Muscle of arm (tissue), 12 donors: ENCODE data around the gene WWOX. TPM values are rescaled to one million over a fixed set of nuclear protein-coding genes. Genes with fewer than 3 reads are reported as not detected.
"Not testable (repeated sequence)": the region's sequence is repeated elsewhere in the genome, so short reads cannot be mapped to it uniquely, and the experiment has no call there.

ENCODE experiments used
- DNase-seq: peaks from one replicate; pipeline ENCODE4 v3.0.0-alpha.2; 2013
- polyA plus RNA-seq, 12 donors: library from polyadenylated mRNA; unstranded; fragments of 120-200 nt; gene quantifications; one replicate each; pipeline ENCODE4 v1.2.1, GENCODE V29; 2013; ENCODE audit not compliant: insufficient read length in 12 of 12

Gene WWOX
- polyA plus RNA-seq, 12 donors: 7.4 to 17.2 (median 10.9) TPM; not detected in 2

DNA sequence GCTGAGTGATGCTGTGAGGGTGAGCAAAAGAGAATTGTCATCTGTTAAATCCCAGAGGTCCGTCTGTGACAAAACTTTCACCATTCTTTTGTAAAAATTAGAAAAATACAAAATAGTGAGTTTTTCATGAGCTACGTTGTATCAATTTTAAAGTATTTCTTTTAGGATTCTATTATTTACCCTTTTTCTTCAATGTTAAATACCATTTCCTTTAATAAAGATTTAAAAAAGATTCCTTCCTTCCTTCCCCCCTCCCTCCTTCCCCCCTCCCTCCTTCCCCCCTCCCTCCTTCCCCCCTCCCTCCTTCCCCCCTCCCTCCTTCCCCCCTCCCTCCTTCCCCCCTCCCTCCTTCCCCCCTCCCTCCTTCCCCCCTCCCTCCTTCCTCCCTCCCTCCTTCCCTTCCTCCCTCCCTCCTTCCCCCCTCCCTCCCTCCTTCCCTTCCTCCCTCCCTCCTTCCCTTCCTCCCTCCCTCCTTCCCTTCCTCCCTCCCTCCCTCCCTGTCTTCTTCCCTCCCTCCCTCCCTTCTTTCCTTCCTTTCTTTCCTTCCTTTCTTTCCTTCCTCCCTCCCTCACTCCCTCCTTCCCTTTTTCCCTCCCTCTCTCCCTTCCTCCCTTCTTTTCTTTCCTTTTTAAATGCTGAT, 505.1 kb downstream of the WWOX start:
- DNase-seq: not testable (repeated sequence)

DNA sequence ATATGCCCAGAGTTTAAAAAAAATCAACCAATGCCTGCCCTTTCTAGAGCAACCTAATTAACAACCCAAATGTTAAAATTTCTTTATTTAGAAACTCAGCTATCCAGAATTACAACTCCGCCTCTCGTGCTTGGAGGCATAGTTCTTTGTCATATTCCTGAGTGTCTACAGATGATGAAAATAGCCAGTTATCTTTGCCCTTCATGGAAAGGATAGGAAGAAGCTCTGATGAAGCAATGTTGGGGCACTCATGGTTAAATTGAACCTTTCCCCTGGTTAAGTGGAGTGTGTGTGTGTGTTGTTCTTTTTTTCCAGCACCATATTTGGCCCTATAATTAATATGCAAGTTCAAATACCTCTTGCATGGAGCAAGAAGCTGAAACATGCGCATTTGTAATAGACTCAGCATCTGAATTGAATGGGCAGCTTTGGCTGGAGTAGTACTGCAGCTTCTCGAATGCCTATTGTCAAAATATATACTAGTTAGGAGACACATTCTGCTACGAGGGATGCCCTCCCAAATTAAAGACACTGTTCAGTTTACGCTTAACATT, 506.2 kb downstream of the WWOX start:
- no peak for DNase-seq

DNA sequence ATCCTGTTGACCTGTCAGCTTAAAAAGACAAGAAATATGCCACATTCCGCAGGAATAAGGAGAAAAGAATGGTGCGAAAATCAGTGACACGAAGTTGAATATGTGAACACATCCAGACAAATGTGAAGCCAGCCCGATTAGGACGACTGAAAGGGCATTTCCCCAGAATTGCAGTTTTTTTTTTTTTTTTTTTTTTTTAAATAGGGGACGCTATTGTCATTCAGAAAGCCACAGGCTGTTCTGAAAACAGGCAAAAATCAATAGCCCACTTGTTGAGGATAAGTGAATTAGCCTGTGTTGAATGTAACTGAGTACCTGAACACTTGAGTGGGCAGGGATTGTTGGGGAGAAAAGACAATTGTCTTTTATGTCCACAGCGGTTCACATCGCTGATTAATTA, 507.1 kb downstream of the WWOX start:
- no peak for DNase-seq

DNA sequence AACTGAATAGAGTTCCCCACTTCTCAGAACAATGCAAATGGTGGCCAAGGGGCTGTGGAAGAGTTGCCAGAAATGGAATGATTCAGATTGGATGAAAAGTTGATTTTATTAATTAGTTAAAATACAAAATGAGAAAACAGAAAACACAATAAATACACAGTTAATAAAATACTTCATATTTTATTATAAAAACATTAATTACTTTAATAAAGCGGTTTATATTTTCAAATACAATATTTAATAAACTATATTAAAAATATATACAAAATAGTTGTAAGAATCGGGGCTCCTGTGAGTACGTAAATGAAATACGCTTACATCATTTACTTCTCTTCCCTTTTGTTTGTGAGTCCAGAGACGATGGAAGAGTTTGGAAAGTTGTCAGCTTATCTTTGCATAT, 507.6 kb downstream of the WWOX start:
- DNase-seq: no peak

DNA sequence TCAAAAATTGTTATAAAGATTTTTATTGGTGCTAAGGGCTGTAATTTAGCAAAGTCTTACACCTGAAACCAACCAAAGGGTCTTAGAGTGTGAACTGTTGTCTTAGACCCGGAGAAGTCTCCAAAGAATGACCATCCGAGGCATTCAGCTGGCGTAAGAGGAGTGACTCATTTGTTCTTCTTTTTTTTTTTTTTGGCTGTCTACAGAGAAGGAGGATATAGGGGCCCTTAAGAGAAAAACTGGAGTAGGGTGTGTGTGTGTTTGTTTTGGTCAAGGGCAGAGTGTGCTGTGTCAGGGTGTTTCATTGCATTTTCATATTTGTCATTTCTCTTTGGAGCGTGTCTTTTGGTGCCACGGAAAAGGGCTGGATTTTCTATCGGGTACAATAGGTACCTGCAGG, 508.0 kb downstream of the WWOX start:
- no peak for DNase-seq

DNA sequence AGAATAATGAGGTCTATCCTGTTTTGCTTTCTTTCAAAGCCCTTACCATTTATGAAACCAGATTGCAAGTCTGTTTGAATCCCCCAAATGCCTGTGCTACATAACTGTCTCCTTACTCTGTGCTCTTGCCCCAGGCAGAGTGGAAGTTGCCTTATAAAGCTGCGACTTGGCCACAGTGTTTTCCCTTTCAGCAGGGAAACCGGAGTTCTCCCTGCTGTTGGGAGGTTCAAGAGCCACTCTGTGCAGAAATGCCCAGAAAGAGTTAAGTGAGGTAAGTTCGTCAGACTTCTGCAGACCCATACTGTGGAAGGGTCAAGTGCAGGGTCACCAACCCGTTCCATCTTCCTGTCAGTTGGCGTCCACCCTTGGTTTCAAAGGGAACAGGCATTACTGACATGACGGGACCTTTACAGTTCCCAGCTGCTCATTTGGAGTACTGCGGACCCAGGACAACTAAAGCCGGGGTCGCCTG, 508.9 kb downstream of the WWOX start:
- DNase-seq: no peak

DNA sequence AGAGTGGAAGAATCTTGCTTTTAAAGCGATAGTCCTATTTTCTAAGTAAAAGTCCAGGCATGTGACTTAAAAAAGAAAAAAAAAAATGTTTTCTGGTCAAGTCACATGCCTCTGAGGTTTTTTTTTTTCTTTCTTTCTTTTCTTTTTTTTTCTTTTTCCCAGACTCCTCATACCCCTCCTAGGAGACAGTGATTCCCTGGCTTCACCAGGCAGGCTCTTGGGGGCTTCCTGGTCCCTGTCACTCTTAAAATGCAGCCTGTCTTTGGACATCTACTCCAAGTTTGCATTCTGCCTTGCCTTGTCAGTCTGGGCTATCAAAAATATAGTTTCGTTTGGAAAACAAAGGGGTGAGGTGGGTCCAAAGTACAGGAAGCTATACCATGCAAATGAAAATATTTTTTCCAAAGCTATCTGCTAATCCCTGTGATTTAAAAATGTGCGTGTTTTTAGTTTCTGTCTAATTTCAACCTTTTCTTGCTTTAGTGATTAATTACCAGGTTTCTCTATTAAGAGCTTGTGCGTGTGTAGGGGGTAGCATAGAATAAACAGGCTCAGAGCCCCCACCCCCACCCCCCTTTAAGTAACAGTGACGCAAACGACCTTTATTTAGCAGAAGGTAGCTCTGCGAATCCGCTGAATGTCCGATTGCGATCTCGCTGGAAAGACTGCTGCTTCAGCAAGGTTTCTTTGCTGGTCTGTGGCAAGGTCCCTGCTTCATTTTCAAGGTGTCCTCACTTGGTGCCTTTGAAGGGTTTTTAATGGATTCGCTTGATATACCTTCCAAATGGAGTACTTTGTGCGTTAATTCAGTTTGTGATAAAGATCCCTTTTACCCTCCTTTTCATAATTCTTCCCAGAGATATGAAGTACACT, 510.2 kb downstream of the WWOX start:
- DNase-seq: no peak

DNA sequence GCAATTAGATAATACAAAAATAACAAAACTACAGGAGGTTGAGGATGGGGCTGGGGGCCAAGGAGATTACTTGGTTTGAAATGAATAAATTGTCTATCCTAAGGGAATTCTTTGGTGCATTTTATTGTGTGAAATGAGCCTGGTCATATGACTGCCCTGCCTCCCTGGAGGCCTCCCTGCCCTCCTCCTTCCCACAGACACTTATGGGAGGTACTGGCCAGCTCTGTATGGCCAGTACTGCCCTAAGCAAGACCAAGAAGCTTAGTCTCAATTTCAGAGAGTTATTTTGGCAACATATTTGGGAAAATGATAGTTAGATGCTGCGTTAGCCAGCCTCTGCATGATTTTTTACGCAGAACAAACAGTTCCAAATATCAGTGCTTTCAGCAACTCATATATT, 511.9 kb downstream of the WWOX start:
- no peak for DNase-seq

DNA sequence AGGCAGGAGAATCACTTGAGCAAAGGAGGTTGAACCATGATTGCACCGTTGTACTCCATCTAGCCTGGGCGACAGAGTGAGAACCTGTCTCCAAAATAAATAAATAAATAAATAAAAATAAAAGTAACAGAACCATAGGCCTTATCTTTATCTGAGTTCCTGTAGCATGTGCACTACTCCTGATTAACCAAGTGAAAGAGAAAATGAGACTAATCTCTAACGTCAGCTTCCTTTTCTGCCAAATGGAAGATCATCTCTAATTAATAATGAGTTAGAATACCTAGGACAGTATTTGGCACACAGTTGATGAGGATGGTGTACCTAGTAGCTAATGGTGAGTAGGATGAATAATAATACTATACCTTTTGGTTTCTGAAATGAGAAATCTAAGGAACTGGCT, 520.4 kb downstream of the WWOX start:
- DNase-seq: no peak

DNA sequence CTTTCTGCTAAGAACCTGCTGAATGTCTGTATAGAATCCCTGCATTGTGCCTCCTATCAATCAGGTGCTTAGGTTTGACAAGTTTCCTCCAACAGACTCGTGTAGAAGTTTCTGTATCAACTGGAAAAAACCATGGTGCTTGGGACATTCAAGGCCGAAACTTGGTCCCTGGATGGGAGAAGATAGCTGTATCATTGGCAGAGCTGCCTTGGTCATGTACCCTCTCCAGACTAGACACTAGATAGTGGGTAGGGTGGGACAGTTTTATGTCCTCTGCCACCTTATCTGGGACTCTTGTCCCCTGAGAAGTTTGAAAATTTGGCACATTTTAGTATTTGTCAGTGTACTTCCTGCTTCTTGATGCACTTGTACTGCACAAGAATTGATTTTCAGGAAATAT, 520.8 kb downstream of the WWOX start:
- no peak for DNase-seq

DNA sequence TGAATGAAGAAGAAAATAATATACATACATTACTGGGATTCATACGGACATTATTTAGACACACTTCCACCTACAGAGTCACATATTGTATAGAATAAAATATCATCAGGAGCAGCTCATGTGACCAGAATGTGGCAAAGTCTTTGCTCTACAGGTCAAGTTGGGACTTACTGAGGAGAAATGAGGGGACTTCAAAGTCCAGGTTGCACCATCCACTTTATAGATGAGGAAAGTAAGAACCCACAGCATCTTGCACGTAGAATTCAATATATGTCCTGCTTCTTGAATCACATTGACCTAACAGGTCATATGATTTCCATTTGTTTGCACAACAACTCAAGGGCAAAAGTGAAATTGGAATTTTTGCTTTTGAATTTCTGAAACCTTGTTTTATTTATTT, 524.3 kb downstream of the WWOX start:
- DNase-seq: no peak

DNA sequence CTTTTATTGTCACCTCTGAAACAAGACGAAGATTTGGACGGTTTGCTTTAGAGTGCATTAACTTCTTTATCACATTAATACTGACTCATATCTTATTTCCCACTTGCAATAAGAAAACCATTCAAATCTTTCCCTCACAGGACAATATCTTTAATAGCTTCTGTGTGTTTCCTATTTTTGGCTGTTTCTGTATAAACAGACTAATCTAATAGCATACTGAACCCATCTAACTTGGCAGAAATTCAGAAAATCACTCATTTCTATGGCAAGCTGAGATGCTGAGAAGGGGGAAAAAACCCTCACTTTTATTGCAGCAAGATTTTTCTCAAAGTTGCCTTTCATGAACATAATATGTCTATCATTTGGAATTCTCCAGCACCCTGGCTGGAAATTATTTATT, 524.9 kb downstream of the WWOX start:
- no peak for DNase-seq

DNA sequence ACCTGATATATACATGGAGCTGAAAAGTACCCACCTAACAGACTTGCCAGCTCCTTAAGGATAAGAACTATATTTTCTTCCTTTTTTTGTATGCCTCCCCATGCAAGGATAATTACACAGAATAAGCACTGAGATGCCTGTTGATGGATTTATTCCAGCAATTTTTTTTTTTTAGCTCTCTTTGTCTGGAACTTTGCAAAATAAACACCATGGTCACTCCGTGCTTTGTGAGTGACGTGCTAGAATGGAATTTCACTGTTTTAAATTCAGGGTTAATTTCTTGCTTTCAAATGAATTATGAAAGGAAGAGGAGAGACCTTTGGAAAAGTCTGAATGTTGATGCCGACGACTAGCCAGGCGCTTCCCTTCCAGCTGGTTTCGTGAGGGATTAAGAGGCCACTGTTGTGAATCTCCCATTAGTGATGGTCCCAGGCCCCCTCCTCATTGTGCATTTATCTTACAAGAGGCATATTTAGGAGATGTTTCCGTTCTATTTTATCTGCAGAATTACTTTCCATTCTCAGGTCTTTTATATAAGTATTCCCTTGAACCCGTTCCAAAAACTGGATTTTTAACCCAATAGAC, 529.1 kb downstream of the WWOX start:
- no peak for DNase-seq

DNA sequence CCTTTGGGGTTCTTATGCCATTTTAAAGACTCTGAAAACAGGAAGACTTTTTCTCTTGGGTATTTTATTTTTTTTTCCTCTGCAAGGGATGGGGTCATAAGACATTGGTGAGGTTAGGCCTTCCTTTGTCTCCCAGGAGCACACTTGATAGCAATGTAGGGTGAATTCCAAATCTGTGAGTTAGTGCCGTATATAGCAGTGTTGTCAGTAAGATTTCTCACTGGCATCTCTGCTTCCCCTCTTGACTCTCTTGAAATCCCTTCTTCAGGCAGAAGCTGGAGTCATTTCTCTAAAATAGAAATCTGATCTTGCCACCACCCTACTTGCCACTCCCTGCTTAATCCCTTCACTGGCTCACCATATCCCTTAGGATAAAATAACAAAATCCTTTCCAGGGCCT, 529.7 kb downstream of the WWOX start:
- DNase-seq: no peak

DNA sequence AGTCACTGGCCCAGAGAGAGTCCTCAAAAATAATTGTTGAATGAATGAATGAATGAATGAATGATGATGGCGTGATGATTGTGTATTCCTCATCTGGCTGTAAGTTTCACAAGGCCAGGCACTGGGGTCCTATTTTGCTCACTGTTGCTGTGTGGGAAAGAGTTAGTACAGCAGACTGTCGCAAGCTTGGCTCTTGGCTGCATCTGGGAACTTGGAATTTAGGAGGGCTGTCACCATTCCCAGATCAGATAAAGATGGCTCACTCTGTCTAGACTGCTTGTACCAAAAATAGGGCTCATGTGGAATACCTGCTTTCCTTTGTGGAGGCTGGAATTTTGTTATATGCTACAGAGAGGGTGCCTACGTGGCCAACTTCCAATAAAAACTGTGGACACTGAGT, 530.6 kb downstream of the WWOX start:
- DNase-seq: no peak

DNA sequence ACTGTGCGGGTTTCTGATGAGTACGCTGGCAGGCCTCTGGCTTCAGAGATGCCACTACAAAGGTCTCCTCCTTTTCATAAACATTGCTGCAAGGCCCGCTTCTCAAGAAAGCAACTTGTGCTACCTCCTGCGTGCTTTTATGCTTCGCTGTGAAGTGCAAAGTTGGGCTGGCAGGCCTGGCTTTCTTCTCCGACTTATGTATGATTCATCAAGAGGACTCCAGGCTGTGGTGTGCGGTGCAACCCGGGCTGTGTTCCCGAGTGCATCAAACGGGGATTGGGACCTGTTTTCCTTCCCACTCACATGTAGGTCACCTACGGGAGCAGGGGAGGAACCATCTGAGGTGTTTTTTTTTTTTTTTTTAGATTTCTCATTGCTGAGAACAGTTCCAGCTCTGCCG, 534.1 kb downstream of the WWOX start:
- DNase-seq: no peak

DNA sequence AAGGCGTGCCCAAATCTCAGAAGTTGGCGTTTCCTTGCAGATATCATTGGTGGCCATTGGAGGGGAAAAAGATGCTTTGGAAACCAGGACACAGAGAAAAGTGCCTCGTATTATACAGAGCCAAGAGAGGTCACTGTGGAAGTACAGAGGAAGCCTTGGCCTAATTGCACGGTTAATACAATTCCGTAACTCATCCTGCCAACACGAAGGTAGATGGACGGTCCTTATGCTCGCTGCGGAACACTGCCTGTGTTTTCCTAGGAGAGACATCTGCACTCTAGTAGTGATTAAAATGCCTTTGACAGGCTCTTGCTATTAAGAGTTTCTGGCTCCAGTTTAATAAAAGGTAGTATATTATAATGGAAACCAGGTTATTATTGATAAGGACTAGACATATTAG, 536.4 kb downstream of the WWOX start:
- DNase-seq: no peak

DNA sequence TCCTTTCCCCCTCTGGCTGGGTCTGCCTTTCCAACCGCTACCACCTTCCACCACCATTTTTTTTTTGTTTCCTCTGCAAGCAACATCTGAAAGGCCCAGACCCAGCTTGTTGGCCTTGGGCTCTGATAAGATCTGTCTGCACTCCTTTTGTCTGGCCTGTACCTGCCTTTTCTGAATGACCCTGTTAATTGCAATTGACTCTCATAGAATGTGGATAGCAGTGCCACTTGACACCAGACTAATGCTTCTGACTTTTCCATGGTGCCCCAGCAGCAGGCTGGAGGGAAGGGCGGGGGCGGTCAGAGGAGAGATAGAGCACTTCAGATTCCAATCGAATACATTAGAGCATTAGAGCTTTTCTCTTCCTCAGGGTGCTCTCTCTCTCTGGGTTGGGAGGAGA, 538.9 kb downstream of the WWOX start:
- no peak for DNase-seq

DNA sequence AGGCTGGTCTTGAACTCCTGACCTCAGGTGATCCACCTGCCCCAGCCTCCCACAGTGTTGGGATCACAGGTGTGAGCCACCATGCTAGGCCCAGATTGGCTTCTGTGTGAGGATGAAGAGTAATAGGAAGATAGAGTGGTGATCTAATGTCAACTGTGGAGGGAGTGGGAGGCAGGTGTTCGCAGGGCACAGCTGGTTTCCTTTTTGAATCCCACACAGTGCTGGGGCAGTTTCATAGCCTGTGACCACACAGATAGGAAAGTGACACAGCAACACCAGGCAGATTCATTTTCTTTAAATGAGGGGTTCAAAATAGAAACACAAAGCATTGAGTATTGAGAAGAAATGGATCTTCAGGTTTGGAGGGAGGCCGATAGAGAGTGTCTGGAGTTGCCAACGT, 540.3 kb downstream of the WWOX start:
- no peak for DNase-seq

DNA sequence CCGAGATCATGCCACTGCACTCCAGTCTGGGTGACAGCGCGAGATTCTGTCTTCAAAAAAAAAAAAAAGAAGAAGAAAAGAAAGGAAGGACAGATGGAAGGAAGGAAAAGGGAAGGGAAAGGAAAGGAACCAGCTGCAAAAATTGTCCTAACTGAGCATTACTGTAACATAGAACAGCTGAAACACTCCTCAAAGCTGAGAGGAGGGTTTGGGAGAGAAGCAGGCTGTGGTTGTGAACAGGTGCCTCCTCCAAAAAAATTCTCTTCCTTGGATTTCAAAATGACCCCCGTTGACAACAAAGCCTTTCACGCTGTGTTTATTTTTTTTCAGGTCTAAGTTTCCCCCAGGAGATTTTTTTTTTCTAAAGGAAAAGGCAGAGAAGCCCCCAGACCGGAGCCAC, 541.4 kb downstream of the WWOX start:
- DNase-seq: no peak

DNA sequence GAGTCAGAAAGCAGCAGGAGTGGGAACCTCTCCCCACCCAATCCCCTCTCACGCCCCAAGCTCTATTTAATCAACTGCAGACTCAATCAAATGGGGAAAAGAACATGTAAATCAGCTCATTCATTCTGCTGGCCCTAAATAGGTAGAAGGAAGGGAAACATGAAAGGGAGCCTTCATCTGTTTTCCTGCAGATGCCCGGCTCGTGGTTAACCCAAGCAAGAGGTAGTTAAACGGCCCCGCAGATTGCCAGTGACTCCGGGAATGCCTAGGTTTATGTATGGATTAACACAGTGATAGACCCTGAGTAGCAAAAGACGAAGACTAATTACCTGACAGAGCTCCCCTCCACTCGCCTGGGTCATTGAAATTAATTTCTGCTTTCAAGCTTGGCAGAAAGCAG, 542.0 kb downstream of the WWOX start:
- no peak for DNase-seq

DNA sequence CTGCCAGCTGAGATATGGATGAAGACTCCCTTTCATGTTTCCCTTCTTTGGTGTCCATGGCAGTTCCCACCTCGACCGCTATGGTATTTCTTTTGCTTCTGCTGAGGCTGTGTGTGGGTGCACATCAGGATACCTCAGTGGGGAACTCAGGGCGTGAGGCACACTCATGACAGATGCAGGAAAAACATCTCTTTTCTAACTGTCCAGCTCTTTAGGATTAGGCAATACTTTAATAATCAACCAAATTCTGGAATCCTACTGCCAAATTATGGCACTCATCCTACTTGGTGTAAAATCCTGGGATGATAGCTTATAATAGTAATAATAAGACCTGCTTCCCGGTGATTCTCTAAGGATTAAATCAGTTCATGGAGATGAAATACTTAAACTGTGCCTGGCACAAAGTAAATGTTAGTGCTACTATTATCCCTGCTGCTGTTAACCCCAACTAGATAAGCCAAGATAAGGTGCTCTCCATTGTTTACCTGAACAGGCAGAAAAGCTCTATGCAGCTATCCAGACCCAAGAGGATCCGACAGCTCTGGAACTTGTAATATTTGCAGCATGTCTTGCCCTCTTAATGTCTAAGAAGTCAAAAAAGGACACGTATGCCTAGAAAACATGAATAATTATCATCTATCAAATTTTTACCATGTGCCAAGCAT, 543.3 kb downstream of the WWOX start:
- no peak for DNase-seq
